ENCODE data around the gene SPOCK2. TPM values are rescaled to one million over a fixed set of nuclear protein-coding genes. Genes with fewer than 3 reads are reported as not detected.

The SPOCK2 gene
- total and polyA plus RNA-seq, 2 of the 13 experiments (the other 11 are each of a cell fraction or from before 2014, with no cell fraction given): 8.6 to 30.6 TPM

DNA sequence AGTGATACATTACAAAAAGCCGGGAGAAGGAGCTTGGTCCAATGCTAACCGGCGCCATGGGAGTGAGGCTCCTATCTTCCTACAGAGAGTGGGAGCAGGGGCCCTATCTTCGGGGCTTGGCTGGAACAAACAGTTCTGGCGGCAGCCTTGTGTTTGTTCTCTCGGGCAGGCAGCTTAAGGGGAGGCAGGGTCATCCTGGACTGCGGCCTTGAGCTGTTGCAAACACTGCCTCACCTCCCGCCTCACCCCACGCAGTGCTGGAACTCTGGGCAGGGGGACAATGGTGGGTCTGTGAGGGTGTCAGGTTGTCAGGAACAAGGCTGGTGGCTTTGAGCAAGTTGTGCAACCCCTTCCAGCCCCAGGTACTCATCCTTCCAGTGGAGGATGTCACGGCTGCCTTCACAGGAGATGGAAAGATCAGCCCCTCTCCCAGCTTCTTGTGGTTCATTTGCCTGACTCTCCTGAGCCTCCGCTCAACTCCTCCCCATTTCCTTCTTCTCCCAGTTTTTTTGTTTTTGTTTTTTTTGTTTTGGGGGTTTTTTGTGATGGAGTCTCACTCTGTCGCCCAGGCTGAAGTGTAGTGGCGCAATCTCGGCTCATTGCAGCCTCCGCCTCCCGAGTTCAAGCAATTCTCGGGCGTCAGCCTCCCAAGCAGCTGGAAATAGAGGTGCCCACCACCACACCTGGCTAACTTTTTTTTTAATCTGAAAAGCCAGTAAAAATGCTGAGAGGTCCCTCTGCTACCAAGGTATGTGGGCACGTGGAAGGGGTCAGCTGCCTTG lies 57.4 kb downstream of the SPOCK2 start (continued):
- TF ChIP-seq AFF4 (CRISPR knock-in tag; IDR thresholded peaks at IDR 0.05) (no peak), HOMEZ (CRISPR knock-in tag; IDR thresholded peaks at IDR 0.05; ENCODE audit: low read depth) (peak; percentile 44; the same call in 1 of the 2 replicates), ZNF576 (CRISPR knock-in tag; IDR thresholded peaks at IDR 0.05) (no peak), ZNF251 (CRISPR knock-in tag; IDR thresholded peaks at IDR 0.05) (no peak), MAFK (conservative IDR thresholded peaks at IDR 0.05 in 1 of 2, IDR thresholded peaks at IDR 0.05 in 1 of 2; ENCODE audit: low read length in 2 of 2) (no peak), ZNF354B (CRISPR knock-in tag; IDR thresholded peaks at IDR 0.05) (0 out of 2 replicates have a peak, but pooled peaks have one; percentile 79), ZSCAN20 (CRISPR knock-in tag; IDR thresholded peaks at IDR 0.05; ENCODE audit: borderline replicate concordance) (no peak), DNMT1 (CRISPR knock-in tag; IDR thresholded peaks at IDR 0.05) (no peak), SIN3A (IDR thresholded peaks at IDR 0.05; ENCODE audit: borderline replicate concordance, low read depth, low read length) (0 out of 2 replicates have a peak, but pooled peaks have one; percentile 45), FOSL1 (CRISPR knock-in tag; IDR thresholded peaks at IDR 0.05; ENCODE audit: borderline replicate concordance) (peak; percentile 16; the same call in 1 of the 2 replicates), TBX2 (CRISPR knock-in tag; IDR thresholded peaks at IDR 0.05; ENCODE audit: borderline replicate concordance) (peak; percentile 96), ZNF510 (CRISPR knock-in tag; IDR thresholded peaks at IDR 0.05; ENCODE audit: low read depth) (no peak), SP4 (CRISPR knock-in tag; IDR thresholded peaks at IDR 0.05) (peak; percentile 84), ZNF776 (CRISPR knock-in tag; IDR thresholded peaks at IDR 0.05) (0 out of 2 replicates have a peak, but pooled peaks have one; percentile 40), TEAD3 (CRISPR knock-in tag; optimal IDR thresholded peaks at IDR 0.05; ENCODE audit: borderline replicate concordance) (peak; percentile 81), ZBTB42 (CRISPR knock-in tag; IDR thresholded peaks at IDR 0.05) (no peak; the same call in 1 of the 2 replicates), MED8 (CRISPR knock-in tag; IDR thresholded peaks at IDR 0.05; ENCODE audit: insufficient replicate concordance) (peak; percentile 90), ISL2 (CRISPR knock-in tag; IDR thresholded peaks at IDR 0.05) (peak; percentile 84), ZNF350 (CRISPR knock-in tag; IDR thresholded peaks at IDR 0.05; ENCODE audit: borderline replicate concordance, low read depth) (peak; percentile 96), CAMTA2 (CRISPR knock-in tag; IDR thresholded peaks at IDR 0.05; ENCODE audit: borderline replicate concordance) (no peak)
- TF ChIP-seq, protein P1, sequence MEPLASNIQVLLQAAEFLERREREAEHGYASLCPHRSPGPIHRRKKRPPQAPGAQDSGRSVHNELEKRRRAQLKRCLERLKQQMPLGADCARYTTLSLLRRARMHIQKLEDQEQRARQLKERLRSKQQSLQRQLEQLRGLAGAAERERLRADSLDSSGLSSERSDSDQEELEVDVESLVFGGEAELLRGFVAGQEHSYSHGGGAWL (CRISPR knock-in tag; IDR thresholded peaks at IDR 0.05): peak; percentile 68; the same call in 1 of the 2 replicates
- TF ChIP-seq, protein P2, sequence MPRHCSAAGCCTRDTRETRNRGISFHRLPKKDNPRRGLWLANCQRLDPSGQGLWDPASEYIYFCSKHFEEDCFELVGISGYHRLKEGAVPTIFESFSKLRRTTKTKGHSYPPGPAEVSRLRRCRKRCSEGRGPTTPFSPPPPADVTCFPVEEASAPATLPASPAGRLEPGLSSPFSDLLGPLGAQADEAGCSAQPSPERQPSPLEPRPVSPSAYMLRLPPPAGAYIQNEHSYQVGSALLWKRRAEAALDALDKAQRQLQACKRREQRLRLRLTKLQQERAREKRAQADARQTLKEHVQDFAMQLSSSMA (CRISPR knock-in tag; IDR thresholded peaks at IDR 0.05): 0 out of 2 replicates have a peak, but pooled peaks have one; percentile 84

Data from HepG2 (cell line).